Germinal center (tissue), 1 donor: Measurements from ENCODE around the gene ZNF790.
"Not testable (repeated sequence)": the region's sequence is repeated elsewhere in the genome, so short reads cannot be mapped to it uniquely, and the experiment has no call there.

Experiments used
- DNase-seq: peaks from one replicate; pipeline ENCODE4 v3.0.0; 2012; ENCODE audit warnings: mixed read lengths, low spot score

ZNF790 gene

GRCh38 chr19:36837906-36838783 is at the start of gene ZNF790:
ZNF790 (minus strand) TSS chr19:36838387; CDS start chr19:36825619, 12,768 bp downstream.
- DNase-seq = peak; percentile 82

GRCh38 chr19:36876993-36877938 is 39.1 kb upstream of the ZNF790 start:
- no peak for DNase-seq

GRCh38 chr19:36851898-36852297 is 13.7 kb upstream of the ZNF790 start:
- DNase-seq = no peak

GRCh38 chr19:36850559-36851442 is 12.6 kb upstream of the ZNF790 start, which contains the start of gene ZNF345:
ZNF345 (plus strand) TSS chr19:36850876; CDS start chr19:36876831, 25,955 bp downstream.
- peak; percentile 88 for DNase-seq

DNA sequence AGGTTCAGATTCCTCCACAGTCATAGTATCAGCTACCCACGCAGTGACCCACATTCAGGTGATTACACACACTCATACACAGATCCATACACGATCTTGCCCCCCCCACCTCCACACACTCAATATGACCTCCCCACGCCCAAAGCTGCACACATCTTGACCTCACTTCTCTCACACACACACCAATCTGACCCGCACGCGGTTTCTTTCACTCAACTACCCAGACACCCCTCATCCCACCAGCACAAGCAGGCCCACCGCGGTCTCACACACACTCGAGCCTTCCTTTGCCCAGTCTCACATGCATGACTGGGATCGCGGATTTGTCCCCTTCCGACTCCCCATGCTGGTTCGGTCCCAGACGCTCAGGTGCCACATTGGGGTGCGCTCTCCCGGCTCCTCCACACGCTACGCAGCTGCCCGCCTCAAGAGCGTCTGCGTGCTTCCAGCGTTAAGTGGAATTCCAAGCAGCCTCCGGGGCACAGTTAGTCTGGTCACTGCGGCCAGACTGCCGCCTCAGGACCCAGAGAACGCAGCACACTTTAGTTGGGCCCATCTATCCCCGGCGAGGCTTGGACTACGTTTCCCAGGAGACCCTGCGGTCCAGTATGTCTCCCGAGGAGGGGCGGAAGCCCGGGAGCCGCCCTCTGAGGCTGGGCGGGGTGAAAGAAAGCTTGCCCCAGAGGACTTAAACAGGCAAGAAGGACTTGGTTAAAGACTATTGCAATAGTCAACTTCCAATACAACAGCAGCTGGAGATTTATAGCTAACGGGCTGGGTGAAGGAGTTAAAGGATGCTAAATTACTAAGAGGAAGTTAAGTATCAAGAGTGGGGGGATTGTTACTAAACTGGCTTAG is 11.7 kb upstream of the ZNF790 start:
- peak; percentile 89 for DNase-seq

- no peak for DNase-seq
Measured at GRCh38 chr19:36847968-36848367, 9.8 kb upstream of the ZNF790 start.

DNA sequence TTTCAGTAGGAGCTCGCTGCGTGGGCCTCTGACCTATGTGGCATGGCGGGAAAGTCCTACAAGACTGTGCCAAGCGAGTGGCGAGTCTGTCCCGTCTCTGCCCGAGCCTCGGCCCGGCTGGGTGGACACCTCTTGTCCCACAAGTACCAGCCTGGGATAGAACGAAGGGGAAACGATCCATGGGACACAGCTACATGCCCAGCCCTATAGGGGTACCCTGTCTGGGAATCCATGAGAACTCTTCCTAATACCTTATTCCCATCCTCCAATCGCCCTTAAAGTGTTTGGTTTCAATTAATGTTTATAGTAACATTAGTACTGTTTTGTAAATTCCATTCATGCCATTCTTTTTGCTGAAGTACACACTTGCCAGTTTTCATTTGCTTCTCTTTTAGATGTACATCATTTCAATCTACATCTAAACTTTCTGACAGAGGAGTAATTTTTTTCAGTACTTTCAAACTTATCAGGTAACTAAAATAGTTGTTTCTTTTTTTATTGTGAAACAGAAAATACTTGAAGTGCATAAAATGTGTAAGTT is 667 bp upstream of the ZNF790 start:
- DNase-seq = no peak

- no peak for DNase-seq
Measured at GRCh38 chr19:36837176-36837905, 846 bp downstream of the ZNF790 start.

GRCh38 chr19:36833430-36833829 is 4.8 kb downstream of the ZNF790 start:
- DNase-seq = no peak

- no peak for DNase-seq
Measured at GRCh38 chr19:36821758-36822157, 16.4 kb downstream of the ZNF790 start.

GRCh38 chr19:36819130-36819630 is 19.0 kb downstream of the ZNF790 start:
- no peak for DNase-seq

GRCh38 chr19:36807029-36807428 is 31.2 kb downstream of the ZNF790 start:
- no peak for DNase-seq

- DNase-seq = no peak
Measured at GRCh38 chr19:36805364-36805763, 32.8 kb downstream of the ZNF790 start.

DNA sequence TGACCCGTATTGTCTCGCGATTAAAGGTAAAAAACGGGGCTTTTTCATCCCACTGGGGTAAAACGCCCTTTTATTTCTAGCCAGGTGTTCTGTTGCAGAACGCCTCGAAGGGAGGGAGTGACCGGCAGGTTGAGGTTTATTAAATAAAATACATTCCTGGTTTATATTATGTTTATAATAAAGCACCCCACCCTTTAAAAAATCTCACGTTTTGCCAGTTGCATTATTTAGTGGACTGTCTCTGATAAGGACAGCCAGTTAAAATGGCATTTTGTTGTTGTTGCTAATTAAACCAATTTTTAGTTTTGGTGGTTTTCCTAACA is 40.4 kb downstream of the ZNF790 start:
- no peak for DNase-seq

GRCh38 chr19:36796714-36796992 is 41.5 kb downstream of the ZNF790 start:
- peak; percentile 14 for DNase-seq

GRCh38 chr19:36791420-36792141 is 46.6 kb downstream of the ZNF790 start:
- DNase-seq = not testable (repeated sequence)

GRCh38 chr19:36775768-36776167 is 62.4 kb downstream of the ZNF790 start:
- DNase-seq = no peak

DNA sequence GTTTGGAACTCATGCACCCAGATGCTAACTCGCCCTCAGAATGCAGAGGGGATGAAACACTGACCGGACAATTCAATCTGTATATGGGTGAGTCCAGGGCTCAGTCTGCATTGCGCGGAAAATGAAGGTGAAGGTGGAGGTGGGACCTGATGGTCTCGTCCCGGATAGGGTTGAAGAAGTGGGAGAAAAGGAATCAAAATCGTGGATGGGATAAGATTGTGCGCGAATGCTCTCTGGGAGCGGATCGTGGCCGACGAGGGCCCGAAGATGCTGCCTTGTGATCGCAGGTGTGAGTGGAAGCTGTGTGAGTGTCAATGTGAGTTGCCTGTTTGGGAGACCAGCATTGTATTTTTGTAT is 65.0 kb downstream of the ZNF790 start:
- no peak for DNase-seq
